AG04450 (cell line): ENCODE results near the gene NDUFA6. TPM values are rescaled to one million over a fixed set of nuclear protein-coding genes. Genes with fewer than 3 reads are reported as not detected.

Source experiments
- CTCF ChIA-PET: fragments of 300-600, 350-600 bp; formaldehyde crosslinking; extraction: SDS; loops from one replicate; lab custom pipeline; 2022; ENCODE audit warnings: antibody characterized with exemption, inconsistent platforms; lab: Charles Lee
- POLR2A ChIA-PET: fragments of 350-600 bp; formaldehyde crosslinking; extraction: SDS; loops from one replicate; lab custom pipeline; 2021; ENCODE audit warnings: antibody characterized with exemption, inconsistent platforms; lab: Yijun Ruan, JAX
- DNase-seq: peaks from one replicate; pipeline ENCODE4 v3.0.0-alpha.2; 2011; ENCODE audit warnings: low read depth, low spot score
- H3K27ac ChIP-seq: one replicate; pipeline ENCODE4 v1.5.1; 2012; ENCODE audit warnings: low read depth, low read length, control low read depth
- H3K27me3 ChIP-seq: one replicate; pipeline ENCODE4 v1.6.0; 2012; ENCODE audit warnings: low read length; ENCODE audit not compliant: control insufficient read depth, insufficient read depth
- H3K4me3 ChIP-seq: 2 replicates; pipeline ENCODE4 v1.5.1; 2011; ENCODE audit warnings: mild to moderate bottlenecking, low read depth, low read length, control low read depth
- H3K9me3 ChIP-seq: 2 replicates; pipeline ENCODE4 v1.5.1; 2012; ENCODE audit warnings: low read length; ENCODE audit not compliant: control insufficient read depth, insufficient read depth
- polyA plus RNA-seq: library from polyadenylated mRNA; depleted of rRNA; stranded (reverse); fragments of >200 nt; gene quantifications from 2 replicates; pipeline ENCODE4 v1.2.3, GENCODE V29; 2011
- TF ChIP-seq, protein P1 (sequence below): IDR thresholded peaks from 2 replicates; pipeline ENCODE4 v1.5.1; 2011; ENCODE audit warnings: low read depth, low read length, control low read depth, inconsistent platforms

NDUFA6 gene
- polyA plus RNA-seq, 1 experiment: 103 TPM

DNA sequence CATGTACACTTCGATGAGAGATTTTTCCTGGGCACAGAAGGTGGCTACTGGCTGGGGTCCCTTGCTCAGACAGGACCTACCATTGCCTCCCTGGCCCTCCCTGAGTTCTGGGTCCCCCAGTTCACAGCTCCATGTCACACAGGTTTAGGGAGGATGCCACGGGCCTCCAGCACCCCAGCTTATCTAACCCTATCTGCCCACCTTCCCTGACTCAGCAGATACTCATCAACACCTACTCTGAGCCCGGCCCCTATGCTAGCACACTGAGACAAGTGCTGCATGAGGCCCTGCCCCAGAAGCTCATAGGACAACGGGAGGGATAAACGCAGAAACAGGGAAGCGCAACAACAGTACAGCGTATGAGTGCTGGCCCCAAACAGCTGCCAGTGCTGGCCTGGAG lies 29.5 kb downstream of the NDUFA6 start:
- Histone ChIP-seq H3K9me3 (no peaks in the 10 kb centered on the region), H3K27me3 (no peaks in the 10 kb centered on the region), H3K4me3 (no peak overlapping the region), H3K27ac (no peak overlapping the region)
- ChIA-PET CTCF (no interaction called here), POLR2A (no interaction called here)
- DNase-seq: no peak
- TF ChIP-seq, protein P1, sequence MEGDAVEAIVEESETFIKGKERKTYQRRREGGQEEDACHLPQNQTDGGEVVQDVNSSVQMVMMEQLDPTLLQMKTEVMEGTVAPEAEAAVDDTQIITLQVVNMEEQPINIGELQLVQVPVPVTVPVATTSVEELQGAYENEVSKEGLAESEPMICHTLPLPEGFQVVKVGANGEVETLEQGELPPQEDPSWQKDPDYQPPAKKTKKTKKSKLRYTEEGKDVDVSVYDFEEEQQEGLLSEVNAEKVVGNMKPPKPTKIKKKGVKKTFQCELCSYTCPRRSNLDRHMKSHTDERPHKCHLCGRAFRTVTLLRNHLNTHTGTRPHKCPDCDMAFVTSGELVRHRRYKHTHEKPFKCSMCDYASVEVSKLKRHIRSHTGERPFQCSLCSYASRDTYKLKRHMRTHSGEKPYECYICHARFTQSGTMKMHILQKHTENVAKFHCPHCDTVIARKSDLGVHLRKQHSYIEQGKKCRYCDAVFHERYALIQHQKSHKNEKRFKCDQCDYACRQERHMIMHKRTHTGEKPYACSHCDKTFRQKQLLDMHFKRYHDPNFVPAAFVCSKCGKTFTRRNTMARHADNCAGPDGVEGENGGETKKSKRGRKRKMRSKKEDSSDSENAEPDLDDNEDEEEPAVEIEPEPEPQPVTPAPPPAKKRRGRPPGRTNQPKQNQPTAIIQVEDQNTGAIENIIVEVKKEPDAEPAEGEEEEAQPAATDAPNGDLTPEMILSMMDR: no peak

DNA sequence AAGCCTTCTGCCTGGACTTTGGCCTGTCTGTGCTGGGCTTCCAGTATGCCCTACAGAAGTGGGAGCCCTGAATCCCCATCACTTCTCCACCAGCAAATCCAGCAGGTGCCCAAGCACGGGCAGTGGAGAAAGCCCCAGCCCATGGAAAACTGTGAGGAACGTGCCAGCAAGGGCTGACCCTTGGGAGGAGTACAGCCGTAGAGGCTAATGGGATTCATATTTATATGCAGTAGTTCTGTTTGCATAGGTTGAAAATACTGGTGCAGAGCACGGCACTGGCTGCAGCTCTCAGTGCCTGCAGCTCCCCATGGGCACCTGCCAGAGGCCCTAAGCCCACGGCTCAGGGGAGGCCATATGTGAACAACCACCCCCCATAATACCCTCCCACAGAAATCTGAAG lies 30.1 kb downstream of the NDUFA6 start:
- no peak overlapping the region for H3K4me3 ChIP-seq
- no peaks in the 10 kb centered on the region for H3K27me3 ChIP-seq
- DNase-seq: no peak
- H3K27ac ChIP-seq: no peak overlapping the region
- ChIA-PET POLR2A (no interaction called here), CTCF (no interaction called here)
- no peaks in the 10 kb centered on the region for H3K9me3 ChIP-seq
- TF ChIP-seq, protein P1: no peak

DNA sequence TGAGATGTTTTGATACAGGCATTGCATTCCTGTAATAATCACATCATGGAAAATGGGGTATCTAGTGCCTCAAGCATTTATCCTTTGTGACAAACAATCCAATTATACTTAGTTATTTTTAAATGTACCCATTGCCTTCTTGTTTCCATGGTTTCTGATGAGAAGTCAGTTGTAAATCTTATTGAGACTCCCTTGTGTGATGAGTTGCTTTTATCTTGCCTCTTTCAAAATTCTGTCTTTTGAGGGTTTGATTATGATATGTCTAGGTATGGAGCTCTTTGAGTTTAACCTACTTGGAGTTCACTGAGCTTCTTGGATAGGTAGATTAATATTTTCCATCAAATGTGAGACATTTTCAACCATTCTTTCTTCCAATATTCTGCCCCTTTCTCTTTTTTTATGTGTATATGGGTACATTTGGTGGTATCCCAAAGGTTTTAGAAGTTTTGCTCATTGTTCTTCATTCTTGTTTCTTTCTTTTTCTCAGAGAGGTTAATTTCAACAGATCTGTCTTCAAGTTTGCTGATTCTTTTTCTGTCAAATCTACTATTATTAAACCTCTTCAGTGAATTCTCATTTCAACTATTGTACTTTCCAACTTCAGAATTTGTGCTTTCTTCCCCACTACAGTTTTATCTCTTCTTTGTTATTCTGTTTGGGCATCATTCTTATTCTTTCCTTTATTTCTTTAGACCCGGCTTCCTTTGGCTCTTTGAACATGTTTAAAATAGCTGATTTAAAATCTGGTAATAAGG lies 33.6 kb downstream of the NDUFA6 start:
- TF ChIP-seq, protein P1: no peak
- no peaks in the 10 kb centered on the region for H3K27me3 ChIP-seq
- H3K27ac ChIP-seq: no peak overlapping the region
- no peak for DNase-seq
- POLR2A ChIA-PET: no interaction called here
- no peak overlapping the region for H3K4me3 ChIP-seq
- CTCF ChIA-PET: no interaction called here
- no peaks in the 10 kb centered on the region for H3K9me3 ChIP-seq

DNA sequence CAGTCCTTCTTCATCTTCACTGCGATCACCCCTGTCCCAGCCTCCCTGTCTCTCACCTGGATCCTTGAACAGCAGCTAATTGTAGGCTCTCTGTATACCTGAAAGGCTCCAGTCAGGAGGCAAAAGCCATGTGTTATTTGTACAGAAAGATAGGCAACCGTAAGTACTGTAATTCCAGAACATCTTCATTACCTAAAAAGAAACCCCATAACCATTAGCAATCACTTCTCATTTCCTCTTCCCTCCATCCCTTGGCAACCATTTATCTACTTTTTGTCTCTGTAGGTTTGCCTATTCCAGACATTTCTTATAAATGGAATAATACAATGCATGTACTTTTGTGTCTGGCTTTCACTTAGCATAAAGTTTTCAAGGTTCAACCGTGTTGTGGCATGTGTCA lies 37.8 kb downstream of the NDUFA6 start:
- CTCF ChIA-PET: no interaction called here
- H3K27me3 ChIP-seq: no peaks in the 10 kb centered on the region
- POLR2A ChIA-PET: no interaction called here
- TF ChIP-seq, protein P1: no peak
- H3K9me3 ChIP-seq: no peaks in the 10 kb centered on the region
- H3K4me3 ChIP-seq: no peak overlapping the region
- H3K27ac ChIP-seq: no peak overlapping the region
- no peak for DNase-seq

DNA sequence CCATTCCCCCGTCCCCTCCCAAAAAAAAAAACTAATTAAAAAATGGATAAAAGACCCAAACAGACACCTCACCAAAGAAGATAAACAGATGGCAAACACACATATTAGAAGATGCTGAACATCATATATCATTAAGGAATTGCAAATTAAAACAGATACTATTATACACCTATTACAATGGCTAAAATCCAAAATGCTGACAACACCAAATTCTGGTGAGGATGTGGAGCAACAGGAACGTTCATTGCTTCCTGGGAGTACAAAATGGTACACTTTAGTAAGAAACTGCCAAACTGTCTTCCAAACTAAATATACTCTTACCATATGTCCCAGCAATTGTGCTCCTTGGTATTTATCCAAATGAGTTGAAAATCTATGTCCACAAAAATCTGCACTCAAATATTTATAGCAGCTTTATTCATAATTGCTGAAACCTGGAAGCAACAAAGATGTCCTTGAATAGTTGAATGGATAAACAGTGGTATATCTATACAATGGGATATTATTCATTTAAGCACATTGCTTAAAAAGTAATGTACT lies 39.9 kb downstream of the NDUFA6 start:
- H3K9me3 ChIP-seq: no peaks in the 10 kb centered on the region
- H3K27ac ChIP-seq: no peak overlapping the region
- ChIA-PET CTCF (no interaction called here), POLR2A (interaction anchor here (0.6 kb wide), 1 partner anchor 495 kb away, joined by 10 read pairs; no protein-coding TSS in a partner anchor)
- no peaks in the 10 kb centered on the region for H3K27me3 ChIP-seq
- TF ChIP-seq, protein P1: no peak
- no peak overlapping the region for H3K4me3 ChIP-seq
- no peak for DNase-seq
